ENCODE results near the gene F7.

The F7 gene

DNA sequence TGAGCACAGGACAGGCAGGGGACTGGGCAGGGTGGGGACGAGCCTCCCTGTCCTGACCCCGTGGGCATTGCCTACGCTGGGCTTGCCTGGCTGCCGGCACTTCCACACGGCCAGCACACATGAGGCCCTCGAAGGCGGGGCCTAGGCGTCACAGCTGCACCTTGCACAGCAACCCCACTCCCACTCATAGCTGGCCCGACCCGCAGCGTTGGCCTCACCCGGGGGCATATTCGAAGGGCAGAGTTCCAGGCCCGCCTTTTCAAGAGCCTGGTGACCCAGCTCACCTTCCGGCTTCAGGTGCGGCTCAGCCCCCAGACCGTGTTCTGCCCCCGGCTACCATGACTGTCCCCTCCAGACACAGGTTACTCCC is 36.0 kb downstream of the F7 start:
- no peak for DNase-seq

DNA sequence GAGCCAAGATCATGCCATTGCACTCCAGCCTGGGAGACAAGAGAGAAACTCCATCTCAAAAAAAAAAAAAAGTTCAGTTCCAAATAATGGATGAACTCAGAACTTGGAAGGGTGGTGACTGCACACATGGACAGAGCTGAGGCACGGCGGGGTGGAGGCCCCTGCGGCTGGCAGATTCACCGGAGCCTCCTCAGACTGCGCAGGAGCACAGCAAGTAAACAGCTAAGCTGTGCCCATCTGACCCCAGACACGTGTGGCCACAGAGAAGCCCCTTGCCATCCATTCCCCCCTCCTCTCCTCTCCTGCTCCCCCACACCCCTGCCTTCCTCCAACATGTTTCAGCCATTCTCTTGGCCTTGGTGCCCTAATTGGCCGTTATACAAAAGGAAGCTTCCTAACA is 37.3 kb downstream of the F7 start:
- no peak for DNase-seq

DNA sequence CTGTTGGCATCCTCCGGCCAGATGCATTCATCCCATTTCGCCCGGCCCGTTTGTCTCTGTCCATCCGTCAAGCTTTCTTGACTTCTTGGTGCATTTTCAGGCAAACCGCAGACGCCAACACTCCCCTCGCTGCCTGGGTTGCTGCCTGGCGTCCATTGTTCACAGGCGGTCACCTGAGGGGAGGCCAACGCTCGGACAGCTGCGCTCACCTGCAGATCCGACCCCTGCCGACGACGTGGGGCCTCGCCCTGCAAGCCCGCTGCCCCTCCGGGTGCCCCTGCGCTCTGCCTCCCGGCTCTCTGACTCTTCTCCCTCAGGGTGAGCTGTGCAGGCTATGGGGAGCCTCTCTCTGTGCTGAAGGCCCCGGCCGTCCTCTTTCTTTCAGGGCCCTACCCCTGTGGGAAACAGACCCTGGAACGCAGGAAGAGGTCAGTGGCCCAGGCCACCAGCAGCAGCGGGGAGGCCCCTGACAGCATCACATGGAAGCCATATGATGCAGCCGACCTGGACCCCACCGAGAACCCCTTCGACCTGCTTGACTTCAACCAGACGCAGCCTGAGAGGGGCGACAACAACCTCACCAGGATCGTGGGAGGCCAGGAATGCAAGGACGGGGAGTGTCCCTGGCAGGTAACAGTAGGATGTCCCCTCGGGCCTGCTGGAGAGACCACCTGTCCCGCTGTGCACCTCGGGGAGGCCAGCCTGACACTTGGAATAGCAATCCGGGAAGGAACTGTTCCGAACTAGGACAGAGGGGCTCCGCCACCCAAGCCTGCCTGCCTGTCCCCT is 38.1 kb downstream of the F7 start:
- no peak for DNase-seq

DNA sequence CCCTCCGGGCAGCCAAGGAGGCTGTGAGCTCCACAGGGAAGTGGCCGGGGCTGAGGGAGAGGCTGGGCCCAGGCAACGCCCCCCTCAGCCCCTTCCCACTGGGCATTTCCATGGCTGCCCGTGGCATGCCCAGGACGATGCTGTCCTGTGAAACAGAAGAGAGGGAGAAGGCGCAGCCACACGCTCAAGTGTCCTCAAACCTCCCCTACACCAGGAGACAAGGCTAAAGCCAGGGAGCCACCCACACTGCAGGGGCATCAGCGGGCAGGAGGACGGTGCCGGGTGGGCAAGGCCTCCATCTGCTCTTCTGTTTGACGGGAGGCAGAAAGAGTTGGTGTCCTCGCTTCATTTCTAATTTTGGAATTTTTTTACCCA is 38.7 kb downstream of the F7 start:
- no peak for DNase-seq

DNA sequence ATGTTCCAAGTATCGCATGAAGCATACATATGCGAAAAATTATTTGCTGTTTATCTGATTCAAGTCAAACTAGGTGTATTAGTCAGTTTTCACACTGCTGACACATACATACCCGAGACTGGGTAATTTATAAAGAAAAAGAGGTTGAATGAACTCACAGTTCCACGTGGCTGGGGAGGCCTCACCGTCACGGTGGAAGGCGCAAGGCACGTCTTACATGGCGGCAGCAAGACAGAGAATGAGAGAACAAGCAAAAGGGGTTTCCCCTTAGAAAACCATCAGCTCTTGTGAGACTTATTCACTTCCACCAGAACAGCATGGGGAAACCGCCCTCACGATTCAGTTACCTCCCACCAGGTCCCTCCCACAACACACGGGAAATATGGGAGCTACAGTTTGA is 39.9 kb downstream of the F7 start:
- no peak for DNase-seq

DNA sequence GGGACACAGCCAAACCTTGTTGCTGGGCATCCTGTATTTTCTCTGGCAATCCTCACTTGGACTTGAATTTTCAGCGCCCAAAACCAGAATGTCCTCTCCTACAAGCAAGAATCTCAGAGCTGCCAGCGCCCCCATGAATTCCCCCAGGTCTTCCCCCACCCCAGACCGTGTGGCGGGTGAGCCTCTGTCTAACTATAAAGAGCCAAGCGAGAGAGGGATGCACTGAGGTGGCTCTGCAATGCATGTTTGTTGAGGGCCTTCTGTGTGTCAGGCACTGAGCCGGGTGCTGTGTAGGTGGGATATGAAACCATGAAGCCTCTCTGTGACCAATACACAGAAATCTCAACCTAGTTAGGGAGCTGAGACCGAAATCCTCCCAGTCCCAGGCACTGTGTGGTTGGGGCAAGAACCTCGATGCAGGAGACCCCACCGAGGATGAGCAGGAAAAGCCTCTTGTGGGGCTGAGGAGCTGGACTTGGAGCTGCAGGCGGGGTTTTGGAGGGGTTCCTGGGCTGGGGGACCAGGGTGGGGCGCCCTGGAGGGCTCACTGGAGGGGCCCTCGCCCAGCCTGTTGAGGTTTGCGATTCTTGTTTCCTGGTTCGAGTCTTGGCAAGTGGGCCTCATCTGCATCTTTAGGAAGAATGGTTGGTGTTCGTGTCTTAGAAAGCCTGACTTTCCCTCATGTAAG is 40.5 kb downstream of the F7 start:
- no peak for DNase-seq

DNA sequence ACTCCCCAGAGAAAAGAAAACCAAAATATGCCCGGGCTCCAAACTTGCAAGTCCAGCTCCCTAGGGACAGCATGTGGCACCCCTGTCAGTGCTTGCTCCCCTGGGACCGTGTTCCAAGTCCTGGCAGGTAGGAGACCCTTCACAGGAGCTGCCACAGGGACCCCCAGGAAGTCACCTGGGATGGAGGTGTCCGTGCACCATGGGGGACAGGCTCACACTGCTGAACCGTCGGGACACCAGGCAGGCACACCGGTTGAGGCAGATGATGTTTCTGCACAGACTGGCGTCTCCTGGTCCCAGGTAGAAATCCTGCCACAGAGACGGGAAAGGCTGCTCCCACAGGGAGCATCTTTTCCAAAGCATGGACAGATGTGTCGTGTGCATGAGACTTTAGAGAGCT is 41.2 kb downstream of the F7 start:
- no peak for DNase-seq

DNA sequence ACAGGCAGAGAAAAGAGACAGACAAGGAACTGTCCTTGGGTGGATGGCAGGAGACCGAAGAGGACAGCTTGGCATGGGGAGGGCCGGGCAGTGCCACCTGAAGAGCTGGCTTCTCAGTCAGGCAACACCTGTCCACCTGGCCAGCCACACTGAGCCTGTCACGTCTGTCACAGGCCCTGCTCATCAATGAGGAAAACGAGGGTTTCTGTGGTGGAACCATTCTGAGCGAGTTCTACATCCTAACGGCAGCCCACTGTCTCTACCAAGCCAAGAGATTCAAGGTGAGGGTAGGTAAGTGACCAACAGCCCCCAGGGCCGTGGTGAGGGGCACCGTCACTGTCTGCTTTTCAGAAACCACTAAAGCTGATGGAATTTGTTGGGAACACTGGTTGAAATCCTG is 41.6 kb downstream of the F7 start:
- no peak for DNase-seq

DNA sequence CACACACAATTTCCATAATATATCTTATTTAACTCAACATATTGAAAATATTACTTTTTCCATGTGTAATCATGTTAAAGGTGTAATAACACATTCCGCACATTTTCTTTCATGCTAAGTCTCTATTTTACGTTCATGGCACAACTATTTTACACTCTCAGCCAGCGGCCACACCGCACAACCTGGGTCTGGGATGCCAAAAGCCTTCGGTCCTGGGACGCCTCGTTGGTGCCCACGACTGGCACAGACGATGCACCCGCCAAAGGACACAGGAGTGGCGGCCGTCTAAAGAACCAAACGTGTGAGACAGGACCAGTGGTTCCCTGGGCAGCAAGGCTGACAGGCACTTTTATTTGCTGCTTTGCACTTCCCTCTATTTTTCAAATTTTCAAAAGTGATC is 42.8 kb downstream of the F7 start:
- DNase-seq = no peak

DNA sequence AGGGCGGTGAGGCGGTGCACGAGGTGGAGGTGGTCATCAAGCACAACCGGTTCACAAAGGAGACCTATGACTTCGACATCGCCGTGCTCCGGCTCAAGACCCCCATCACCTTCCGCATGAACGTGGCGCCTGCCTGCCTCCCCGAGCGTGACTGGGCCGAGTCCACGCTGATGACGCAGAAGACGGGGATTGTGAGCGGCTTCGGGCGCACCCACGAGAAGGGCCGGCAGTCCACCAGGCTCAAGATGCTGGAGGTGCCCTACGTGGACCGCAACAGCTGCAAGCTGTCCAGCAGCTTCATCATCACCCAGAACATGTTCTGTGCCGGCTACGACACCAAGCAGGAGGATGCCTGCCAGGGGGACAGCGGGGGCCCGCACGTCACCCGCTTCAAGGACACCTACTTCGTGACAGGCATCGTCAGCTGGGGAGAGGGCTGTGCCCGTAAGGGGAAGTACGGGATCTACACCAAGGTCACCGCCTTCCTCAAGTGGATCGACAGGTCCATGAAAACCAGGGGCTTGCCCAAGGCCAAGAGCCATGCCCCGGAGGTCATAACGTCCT is 43.4 kb downstream of the F7 start:
- DNase-seq = no peak

DNA sequence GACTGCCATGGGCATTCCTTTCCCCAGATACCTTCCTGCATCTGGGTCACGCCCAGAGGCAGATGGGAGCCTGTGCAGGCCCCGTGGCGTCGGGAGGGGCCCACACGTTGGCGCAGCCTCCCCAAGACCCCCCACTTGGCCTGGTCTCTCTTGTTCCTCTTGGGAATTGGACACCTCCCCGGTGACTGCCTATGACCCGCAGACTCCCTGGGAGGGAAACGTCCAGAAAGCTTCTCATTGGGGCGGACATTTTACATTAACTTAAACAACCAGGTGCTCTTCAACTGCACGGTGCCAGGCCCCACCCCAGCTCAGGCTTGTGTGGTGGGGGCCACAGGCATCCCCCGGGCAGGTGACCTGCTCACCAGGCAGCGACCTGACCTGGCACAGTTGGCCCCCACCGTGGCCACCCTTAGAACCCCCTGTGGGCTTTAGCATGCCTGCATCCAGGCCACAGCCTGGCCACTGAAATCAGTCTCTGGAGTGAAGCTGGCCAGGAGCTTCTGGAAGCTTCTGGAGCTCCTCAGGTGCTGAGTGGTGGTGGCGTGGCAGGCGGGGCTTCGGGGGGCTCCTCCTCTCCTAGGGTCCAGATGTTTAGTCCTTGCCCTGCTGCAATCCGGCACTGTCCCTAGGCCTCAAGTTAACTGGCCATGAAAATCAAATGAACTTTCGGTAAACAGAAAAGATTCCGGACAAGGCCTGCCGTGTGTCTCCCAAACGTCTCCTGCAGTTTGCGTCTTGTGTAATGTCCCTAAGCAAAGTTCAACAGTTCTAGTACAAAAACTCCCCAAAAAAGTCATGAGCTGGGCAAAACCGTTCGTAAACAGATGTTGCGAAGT is 44.3 kb downstream of the F7 start:
- DNase-seq = no peak

DNA sequence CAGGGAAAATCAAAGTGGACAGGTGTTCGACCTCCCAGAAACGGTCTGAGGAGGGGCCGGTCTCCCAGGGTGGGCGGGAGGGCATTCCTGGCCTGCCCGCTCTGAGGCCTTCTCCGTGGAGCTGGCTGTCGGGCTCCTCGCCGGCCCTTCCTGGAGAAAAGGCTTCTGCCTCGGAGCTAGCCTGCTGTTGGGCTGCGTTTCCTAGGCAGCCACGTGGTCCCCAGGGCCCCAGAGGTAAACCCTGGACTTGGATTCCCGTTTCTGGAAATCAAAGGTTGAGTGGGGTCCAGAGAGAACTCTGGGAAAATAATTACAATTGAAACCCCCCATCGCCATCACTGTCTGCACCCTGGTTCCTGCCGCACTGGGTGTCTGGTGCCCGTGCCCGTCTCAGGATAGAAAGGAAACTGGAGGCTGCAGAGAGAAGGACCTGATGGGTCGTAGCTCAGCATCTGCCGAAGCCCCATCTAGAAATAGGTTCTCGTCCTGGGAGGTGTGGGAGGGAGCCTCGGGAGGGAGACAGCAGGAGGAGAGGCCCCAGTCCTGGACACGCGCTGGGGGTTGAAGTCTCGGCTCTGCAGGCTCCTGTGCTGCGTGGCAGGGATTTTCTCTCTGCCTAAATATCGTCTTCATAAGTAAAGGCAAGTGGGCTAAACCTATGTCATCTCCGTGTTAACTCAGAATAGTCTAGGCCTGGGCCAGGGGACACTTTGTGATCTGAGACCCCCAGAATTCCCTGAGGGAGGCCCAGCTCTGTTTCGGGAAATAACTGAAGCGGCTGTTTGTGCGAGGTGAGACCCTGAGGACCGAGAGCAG is 45.2 kb downstream of the F7 start:
- no peak for DNase-seq

DNA sequence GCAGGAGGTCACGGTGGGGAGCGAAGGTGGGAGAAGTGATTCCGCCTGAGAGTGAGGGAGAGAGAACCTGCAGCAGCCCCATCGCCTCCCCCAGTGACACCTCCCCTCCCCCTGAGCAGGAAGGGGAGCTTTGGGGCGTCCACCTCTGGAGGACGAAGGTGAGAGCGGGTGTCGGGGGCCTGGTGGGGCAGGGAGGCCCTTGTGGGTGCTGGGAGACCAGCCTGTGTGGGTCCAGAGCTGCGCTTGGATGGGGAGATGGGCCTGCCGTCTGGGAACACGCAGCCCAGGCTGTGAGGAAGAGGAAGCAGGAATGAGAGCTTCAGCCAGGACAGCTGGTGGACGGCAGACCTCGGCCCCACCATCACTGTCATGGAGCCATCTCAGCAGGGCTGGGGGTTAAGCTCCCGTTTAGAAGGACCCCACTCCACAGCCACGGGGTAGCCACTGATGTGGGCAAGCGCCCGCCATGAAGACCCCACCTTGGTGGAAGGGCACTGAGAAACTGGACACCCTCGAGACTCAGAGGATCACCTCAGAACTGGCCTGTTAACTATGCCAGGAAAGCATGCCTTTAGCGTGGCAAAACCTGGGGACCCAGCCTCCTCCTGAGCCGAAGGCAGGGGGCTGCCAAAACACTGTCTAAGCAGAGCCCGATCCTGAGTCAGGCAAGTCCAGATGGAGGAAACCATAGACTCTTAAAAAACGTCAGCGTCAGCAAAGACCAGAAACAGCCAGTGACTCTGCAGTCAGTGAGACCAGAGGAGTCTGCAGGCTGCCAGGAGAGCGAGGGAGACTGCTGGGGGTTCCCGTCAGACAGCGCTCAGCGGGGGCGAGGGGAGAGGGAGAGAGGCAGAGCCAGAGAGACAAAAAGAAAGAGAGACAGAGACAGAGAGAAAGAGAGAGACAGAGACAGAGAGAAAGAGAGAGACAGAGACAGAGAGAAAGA is 46.4 kb downstream of the F7 start:
- peak; percentile 60 for DNase-seq

DNA sequence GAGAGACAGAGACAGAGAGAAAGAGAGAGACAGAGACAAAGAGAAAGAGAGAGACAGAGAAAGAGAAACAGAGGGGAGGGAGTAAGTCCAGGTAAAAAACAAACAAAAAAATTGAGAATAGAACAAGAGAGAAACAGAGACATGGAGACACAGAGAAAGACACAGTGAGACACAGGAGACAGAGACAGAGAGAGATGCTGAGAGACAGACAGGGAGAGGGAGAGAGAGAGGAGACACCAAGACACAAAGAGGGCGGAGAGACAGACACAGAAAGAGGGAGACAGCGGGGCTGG is 47.0 kb downstream of the F7 start:
- DNase-seq = no peak

DNA sequence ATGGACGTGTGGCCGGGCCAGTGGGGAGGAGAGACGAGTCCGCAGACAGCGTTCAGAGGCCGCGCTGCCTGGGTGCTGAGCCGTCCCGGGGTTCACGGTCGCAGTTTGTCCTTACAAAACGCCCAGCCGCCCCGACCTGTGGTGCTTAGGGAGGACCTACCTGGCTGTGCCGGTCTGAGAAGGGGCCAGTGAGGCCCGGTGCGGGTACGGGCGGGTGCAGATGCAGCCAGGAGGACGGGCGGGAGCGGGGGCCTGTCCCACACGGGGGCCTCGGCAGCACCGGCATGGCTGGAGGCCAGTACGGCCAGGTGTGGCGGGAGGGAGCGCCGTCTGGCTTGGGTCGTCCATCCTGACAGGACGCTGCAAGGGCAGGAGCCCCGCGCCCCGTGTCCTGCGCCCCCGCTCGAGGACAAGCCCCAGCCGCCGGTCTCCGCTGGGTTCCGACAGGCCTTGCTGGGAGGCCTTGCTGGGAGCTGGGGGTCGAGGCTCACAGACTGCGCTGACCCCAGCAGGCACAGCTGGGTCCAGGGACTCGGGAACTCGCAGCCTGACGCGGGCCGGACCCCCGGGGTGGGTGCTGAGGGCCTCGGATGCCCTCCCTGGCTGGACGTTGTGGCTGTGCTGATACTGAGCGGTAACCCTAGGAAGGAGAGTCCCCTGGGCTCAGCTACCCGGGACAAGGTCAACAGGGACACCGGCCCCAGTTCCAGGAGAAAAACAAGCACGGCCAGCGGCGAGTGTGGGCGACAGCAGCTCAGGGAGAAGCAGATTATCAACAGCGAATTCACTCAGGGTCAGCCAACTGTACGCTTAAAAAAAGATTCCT is 47.6 kb downstream of the F7 start:
- DNase-seq = peak; percentile 15

DNA sequence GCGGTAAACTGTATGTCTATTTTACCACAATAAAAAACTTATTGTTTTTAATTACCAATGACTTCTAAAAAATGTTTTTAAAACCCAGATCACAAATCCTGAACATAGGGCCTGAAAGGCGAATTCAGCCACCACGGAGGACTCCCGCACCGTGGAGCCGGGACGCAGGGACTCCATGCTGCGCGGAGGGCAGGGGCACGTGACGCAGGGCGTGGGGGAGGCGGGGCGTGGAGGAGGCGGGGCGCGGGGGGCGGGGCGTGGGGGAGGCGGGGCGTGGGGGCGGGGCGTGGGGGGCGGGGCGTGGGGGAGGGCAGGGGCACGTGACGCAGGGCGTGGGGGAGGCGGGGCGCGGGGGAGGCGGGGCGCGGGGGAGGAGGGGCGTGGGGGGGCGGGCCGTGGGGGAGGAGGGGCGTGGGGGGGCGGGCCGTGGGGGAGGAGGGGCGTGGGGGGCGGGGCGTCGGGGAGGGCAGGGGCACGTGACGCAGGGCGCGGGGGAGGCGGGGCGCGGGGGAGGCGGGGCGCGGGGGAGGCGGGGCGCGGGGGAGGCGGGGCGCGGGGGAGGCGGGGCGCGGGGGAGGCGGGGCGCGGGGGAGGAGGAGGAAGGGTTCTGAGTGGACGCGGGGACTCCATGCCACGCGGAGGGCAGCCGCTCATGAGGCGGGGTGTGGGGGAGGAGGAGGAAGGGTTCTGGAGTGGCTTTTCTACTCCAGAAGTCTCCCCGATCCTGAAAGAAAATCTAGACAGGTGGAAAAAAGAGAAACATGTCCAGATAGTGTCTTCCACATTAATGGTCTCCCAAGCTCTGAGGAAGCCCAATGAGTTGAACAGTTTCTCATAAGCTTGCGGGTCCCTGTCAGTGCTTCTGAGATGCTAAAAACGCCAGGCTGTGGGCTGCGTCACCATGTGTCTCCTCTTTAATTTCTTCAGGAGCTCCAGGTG is 48.5 kb downstream of the F7 start:
- peak; percentile 70 for DNase-seq

DNA sequence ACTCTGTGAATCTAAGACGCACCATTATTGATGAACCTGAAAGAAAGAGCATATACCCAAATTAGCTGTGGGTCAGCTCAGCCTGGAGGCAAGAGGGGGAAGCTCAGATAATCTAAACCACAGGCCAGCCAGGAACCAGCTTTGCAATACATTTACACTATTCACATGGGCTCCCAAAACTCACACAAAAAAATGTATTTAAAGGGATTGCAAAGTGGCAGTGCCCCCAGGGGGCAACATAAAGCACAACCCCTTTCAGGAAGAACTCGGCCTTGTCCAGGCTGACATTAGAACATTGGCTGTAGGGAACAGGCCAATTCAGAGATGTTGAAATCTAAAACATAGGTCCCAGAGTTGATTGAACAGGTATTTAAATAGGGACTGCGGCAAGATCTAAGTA is 49.6 kb downstream of the F7 start:
- DNase-seq = no peak

DNA sequence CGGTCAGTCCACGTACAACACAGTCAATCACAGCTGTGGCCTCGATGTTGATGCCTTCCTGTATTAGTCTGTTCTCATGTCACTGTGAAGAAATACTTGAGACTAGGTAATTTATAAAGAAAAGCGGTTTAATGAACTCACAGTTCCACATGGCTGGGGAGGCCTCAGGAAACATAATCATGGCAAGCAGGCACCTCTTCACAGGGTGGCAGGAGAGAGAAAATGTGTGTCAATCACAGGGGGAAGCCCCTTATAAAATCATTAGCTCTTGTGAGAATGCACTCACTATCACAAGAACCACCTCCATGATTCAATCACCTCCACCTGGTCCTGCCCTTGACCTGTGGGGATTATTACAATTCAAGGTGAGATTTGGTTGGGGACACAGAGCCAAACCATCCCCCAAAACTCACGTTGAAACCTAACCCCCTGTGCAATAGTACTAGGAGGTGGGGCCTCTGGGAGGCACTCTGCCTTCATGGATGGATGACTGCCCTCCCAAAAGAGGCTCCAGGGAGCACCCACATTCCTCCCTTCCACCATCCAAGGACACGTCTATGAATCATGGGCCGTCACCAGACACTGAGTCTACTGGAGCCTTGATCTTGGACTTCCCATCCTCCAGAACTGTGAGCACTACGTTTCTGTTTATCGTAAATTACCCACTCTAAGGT is 50.5 kb downstream of the F7 start:
- DNase-seq = no peak
